ENCODE measurements around the gene TANC1. TPM values are rescaled to one million over a fixed set of nuclear protein-coding genes. Genes with fewer than 3 reads are reported as not detected.

The TANC1 gene
- polyA plus RNA-seq, 2 of the 4 experiments (the other 2 are of a cell fraction) = 9.2 to 21.2 TPM

- Histone ChIP-seq H3K4me2 (no peak overlapping the region), H3K4me3 (no peak overlapping the region), H3K27ac (no peak overlapping the region), H3K4me1 (0 out of 3 replicates have a peak, but pooled peaks cover 4% of the 10 kb centered on the region), H3K9me3 (no peaks in the 10 kb centered on the region)
- no peak for TF ChIP-seq HES2 (IDR thresholded peaks at IDR 0.05)
- TF ChIP-seq FOSL2 (IDR thresholded peaks at IDR 0.05) = no peak
- no peak for TF ChIP-seq FOSL2 (CRISPR knock-in tag; IDR thresholded peaks at IDR 0.05)
- TF ChIP-seq NPAS2 (CRISPR knock-in tag; IDR thresholded peaks at IDR 0.05; ENCODE audit: borderline replicate concordance) = no peak
- no peak for TF ChIP-seq RARB (CRISPR knock-in tag; IDR thresholded peaks at IDR 0.05)
- TF ChIP-seq CHD4 (IDR thresholded peaks at IDR 0.05; ENCODE audit: borderline replicate concordance) = no peak
- no peak for TF ChIP-seq MAFK (IDR thresholded peaks at IDR 0.05; ENCODE audit: partially characterized antibody)
- TF ChIP-seq POLR2A (IDR thresholded peaks at IDR 0.05; ENCODE audit: low read length) = no peak
- no peak for TF ChIP-seq ATOH8 (CRISPR knock-in tag; IDR thresholded peaks at IDR 0.05; ENCODE audit: low read depth)
- TF ChIP-seq PHF8 (IDR thresholded peaks at IDR 0.05; ENCODE audit: borderline replicate concordance, low read depth) = no peak
- TF ChIP-seq ESRRA (IDR thresholded peaks at IDR 0.05; ENCODE audit: borderline replicate concordance, low read length) = no peak
- TF ChIP-seq ELK1 (IDR thresholded peaks at IDR 0.05; ENCODE audit: low read depth, low read length) = no peak
- FAIRE-seq (no peak), DNase-seq (ENCODE audit: low read depth in 1 of 2, low spot score in 1 of 2) (no peak), ATAC-seq (no peak)
- 91% methylated on average over 5 of the region's 5 CpGs for WGBS (ENCODE audit: missing lambda C conversion rate)
- ChIA-PET CTCF (interaction anchor here (1.3 kb wide), 1 partner anchor 11 kb away, joined by 3 read pairs; no protein-coding TSS in a partner anchor), POLR2A (no interaction called here)
These were observed 294.5 kb downstream of the TANC1 start for GRCh38 chr2:159262904-159263303.

- Histone ChIP-seq H3K9me3 (no peaks in the 10 kb centered on the region), H3K4me2 (no peak overlapping the region), H3K27ac (no peak overlapping the region), H3K4me1 (0 out of 3 replicates have a peak, but pooled peaks cover 4% of the 10 kb centered on the region), H3K4me3 (no peak overlapping the region)
- ChIA-PET CTCF (interaction anchor here (0.6 kb wide), 1 partner anchor 39 kb away, joined by 5 read pairs; no protein-coding TSS in a partner anchor), POLR2A (no interaction called here)
- FAIRE-seq (no peak), DNase-seq (ENCODE audit: low read depth in 1 of 2, low spot score in 1 of 2) (peak in 1 of 2 experiments; percentile 11), ATAC-seq (no peak)
- TF ChIP-seq FOSL2 (IDR thresholded peaks at IDR 0.05) = no peak
- peak; percentile 18; the same call in 1 of the 2 replicates for TF ChIP-seq FOSL2 (CRISPR knock-in tag; IDR thresholded peaks at IDR 0.05)
- TF ChIP-seq EHF (CRISPR knock-in tag; IDR thresholded peaks at IDR 0.05) = no peak
- 10% methylated on average over 1 of the region's 1 CpG for WGBS (ENCODE audit: missing lambda C conversion rate)
These were observed 296.7 kb downstream of the TANC1 start for GRCh38 chr2:159265171-159265576.

- Histone ChIP-seq H3K4me3 (no peak overlapping the region), H3K4me2 (no peak overlapping the region), H3K4me1 (0 out of 3 replicates have a peak, but pooled peaks cover 4% of the 10 kb centered on the region), H3K27ac (no peak overlapping the region), H3K9me3 (no peaks in the 10 kb centered on the region)
- 100% methylated on average over 3 of the region's 3 CpGs for WGBS (ENCODE audit: missing lambda C conversion rate)
- ChIA-PET POLR2A (no interaction called here), CTCF (no interaction called here)
- TF ChIP-seq ZC3H11A (IDR thresholded peaks at IDR 0.05) = no peak
- ATAC-seq = no peak
- no peak for FAIRE-seq
- DNase-seq (ENCODE audit: low read depth in 1 of 2, low spot score in 1 of 2) = no peak
These were observed 298.1 kb downstream of the TANC1 start for GRCh38 chr2:159266554-159266953.

GRCh38 chr2:159267921-159268320, 299.5 kb downstream of the TANC1 start:
- FAIRE-seq (no peak), DNase-seq (ENCODE audit: low read depth in 1 of 2, low spot score in 1 of 2) (no peak), ATAC-seq (no peak)
- POLR2A ChIA-PET = no interaction called here
- 90% methylated on average over 1 of the region's 1 CpG for WGBS (ENCODE audit: missing lambda C conversion rate)
- Histone ChIP-seq H3K9me3 (no peaks in the 10 kb centered on the region), H3K27ac (no peak overlapping the region), H3K4me1 (0 out of 3 replicates have a peak, but pooled peaks cover 4% of the 10 kb centered on the region), H3K4me3 (no peak overlapping the region), H3K4me2 (no peak overlapping the region)
- TF ChIP-seq TFCP2L1 (CRISPR knock-in tag; IDR thresholded peaks at IDR 0.05) (no peak), HOXB13 (CRISPR knock-in tag; IDR thresholded peaks at IDR 0.05; ENCODE audit: low read depth) (no peak), RNF2 (IDR thresholded peaks at IDR 0.05; ENCODE audit: borderline replicate concordance, low read depth) (no peak), ZFP36 (IDR thresholded peaks at IDR 0.05; ENCODE audit: borderline replicate concordance, partially characterized antibody) (no peak), ZSCAN20 (CRISPR knock-in tag; IDR thresholded peaks at IDR 0.05) (no peak), HES2 (IDR thresholded peaks at IDR 0.05) (no peak), RCOR1 (IDR thresholded peaks at IDR 0.05; ENCODE audit: low read depth, low read length) (no peak), SREBF2 (IDR thresholded peaks at IDR 0.05) (no peak), EHF (CRISPR knock-in tag; IDR thresholded peaks at IDR 0.05) (no peak), FOXS1 (CRISPR knock-in tag; IDR thresholded peaks at IDR 0.05) (no peak), HEYL (CRISPR knock-in tag; IDR thresholded peaks at IDR 0.05) (no peak), ZC3H11A (IDR thresholded peaks at IDR 0.05) (no peak), NFE2L2 (conservative IDR thresholded peaks at IDR 0.05; ENCODE audit: low read length) (no peak), BCL3 (IDR thresholded peaks at IDR 0.05) (no peak), JUN (IDR thresholded peaks at IDR 0.05) (no peak), RARB (CRISPR knock-in tag; IDR thresholded peaks at IDR 0.05) (no peak), HOXA7 (CRISPR knock-in tag; IDR thresholded peaks at IDR 0.05) (no peak), ESRRA (IDR thresholded peaks at IDR 0.05; ENCODE audit: borderline replicate concordance, low read length) (no peak)
- CTCF ChIA-PET = interaction anchor here (1.0 to 1.3 kb wide), 2 partner anchors 13 to 18 kb away, joined by 3 read pairs; no protein-coding TSS in a partner anchor

All from A549 (cell line).